ENCODE data around the gene NFATC2IP. TPM values are rescaled to one million over a fixed set of nuclear protein-coding genes. Genes with fewer than 3 reads are reported as not detected.

Gene NFATC2IP
- total RNA-seq, 1 donor from 2014 or later: 11.2 TPM

- Histone ChIP-seq H3K4me3 (no peak overlapping the region), H3K36me3 (peaks cover 70 to 78% of the 10 kb centered on the region in 2 donors), H3K9me3 (no peaks in the 10 kb centered on the region), H3K27ac (no peak overlapping the region), H3K27me3 (no peaks in the 10 kb centered on the region), H3K4me1 (no peaks in the 10 kb centered on the region)
- no peak for DNase-seq (ENCODE audit: low spot score in 2 of 2)
- intact Hi-C loops (cut with DNase I): no loop called here
- peak in 2 of 3 experiments; percentile 22 to 25 for TF ChIP-seq CTCF (IDR thresholded peaks at IDR 0.05)
These were observed 30.8 kb downstream of the NFATC2IP start for GRCh38 chr16:28981517-28981916.

DNA sequence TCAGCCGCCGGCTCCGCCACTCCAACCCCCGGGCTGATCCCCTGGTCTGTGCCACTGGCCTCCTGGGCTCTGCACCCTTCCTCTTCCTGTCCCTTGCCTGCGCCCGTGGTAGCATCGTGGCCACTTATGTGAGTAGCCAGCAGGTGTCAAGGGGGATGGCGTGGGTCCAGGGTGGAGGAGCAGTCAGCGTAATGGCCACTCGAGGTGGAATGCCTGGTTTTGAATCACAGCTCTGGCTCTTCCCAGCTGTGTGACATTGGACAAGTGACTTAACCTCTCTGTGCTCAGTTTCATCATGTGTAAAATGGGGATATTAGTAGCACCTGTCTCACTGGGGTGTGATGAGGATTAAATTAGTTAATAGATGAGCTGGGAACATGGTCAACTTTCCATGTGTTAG lies 31.7 kb downstream of the NFATC2IP start:
- no peak overlapping the region for H3K4me3 ChIP-seq

GRCh38 chr16:28982949-28983348 lies 32.2 kb downstream of the NFATC2IP start:
- H3K4me1 ChIP-seq: no peaks in the 10 kb centered on the region
- TF ChIP-seq CTCF (IDR thresholded peaks at IDR 0.05): no peak
- H3K4me3 ChIP-seq: no peak overlapping the region
- H3K27ac ChIP-seq: no peak overlapping the region
- no peak for DNase-seq (ENCODE audit: low spot score in 2 of 2)
- intact Hi-C loops (cut with DNase I): no loop called here
- peaks cover 78 to 87% of the 10 kb centered on the region in 2 donors for H3K36me3 ChIP-seq
- no peaks in the 10 kb centered on the region for H3K27me3 ChIP-seq
- no peaks in the 10 kb centered on the region for H3K9me3 ChIP-seq

More for the DNA sequence above, 31.7 kb downstream of the NFATC2IP start:
- Histone ChIP-seq H3K27ac (no peak overlapping the region), H3K27me3 (no peaks in the 10 kb centered on the region), H3K9me3 (no peaks in the 10 kb centered on the region), H3K4me1 (no peaks in the 10 kb centered on the region), H3K36me3 (peaks cover 79 to 87% of the 10 kb centered on the region in 2 donors)
- TF ChIP-seq CTCF (IDR thresholded peaks at IDR 0.05): no peak
- intact Hi-C loops (cut with DNase I): no loop called here
- no peak for DNase-seq (ENCODE audit: low spot score in 2 of 2)

- H3K36me3 ChIP-seq: peaks cover 73 to 83% of the 10 kb centered on the region in 2 donors
- no peak for TF ChIP-seq CTCF (IDR thresholded peaks at IDR 0.05)
- H3K27ac ChIP-seq: no peak overlapping the region
- H3K4me1 ChIP-seq: no peaks in the 10 kb centered on the region
- H3K27me3 ChIP-seq: no peaks in the 10 kb centered on the region
- H3K4me3 ChIP-seq: no peak overlapping the region
- intact Hi-C loops (cut with DNase I): no loop called here
- no peak for DNase-seq (ENCODE audit: low spot score in 2 of 2)
- H3K9me3 ChIP-seq: no peaks in the 10 kb centered on the region
These were observed 32.9 kb downstream of the NFATC2IP start for GRCh38 chr16:28983644-28984043.

DNA sequence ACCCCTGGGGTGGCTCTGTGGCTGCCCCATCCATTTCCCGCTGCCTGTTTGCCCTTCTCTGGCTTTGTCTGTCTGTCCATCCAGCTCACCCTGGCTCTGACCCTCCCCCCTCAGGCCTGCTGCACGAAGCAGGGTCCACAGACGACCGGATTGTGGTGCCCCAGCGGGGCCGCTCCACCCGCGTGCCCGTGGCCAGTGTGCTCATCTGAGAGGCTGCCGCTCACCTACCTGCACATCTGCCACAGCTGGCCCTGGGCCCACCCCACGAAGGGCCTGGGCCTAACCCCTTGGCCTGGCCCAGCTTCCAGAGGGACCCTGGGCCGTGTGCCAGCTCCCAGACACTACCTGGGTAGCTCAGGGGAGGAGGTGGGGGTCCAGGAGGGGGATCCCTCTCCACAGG lies 33.4 kb downstream of the NFATC2IP start:
- intact Hi-C loops (cut with DNase I): no loop called here
- no peak for DNase-seq (ENCODE audit: low spot score in 2 of 2)
- no peak for TF ChIP-seq CTCF (IDR thresholded peaks at IDR 0.05)
- Histone ChIP-seq H3K36me3 (peaks cover 73 to 80% of the 10 kb centered on the region in 2 donors), H3K27me3 (no peaks in the 10 kb centered on the region), H3K4me3 (no peak overlapping the region), H3K9me3 (no peaks in the 10 kb centered on the region), H3K4me1 (no peaks in the 10 kb centered on the region), H3K27ac (no peak overlapping the region)

DNA sequence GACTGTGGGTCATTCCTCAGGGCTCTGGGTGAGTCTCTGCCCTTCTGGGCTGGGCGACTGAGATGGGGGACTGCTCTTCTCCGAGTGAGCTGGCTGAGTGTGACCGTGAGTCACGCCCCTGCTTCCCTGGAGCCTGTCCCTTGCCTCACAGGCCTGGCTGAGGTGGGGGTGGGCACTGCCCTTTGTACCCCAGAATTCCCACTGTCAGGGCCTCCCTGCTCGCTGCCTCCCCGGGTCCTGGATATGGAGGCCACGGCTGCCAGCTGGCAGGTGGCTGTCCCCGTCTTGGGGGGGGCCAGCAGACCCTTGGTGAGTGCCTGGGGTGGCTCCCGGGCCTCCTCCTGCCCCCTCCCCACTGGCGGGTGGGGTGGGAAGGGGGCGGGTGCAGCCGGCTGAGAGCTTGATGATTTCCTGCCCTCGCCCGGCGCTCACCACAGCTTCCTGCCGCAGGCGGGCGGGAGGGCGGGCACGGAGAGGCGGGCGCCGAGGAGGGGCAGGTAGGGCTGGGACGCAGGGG lies 33.9 kb downstream of the NFATC2IP start, which contains the start of gene LAT:
Gene LAT (plus strand): TSS at position 434 of the 517 bp plus-strand sequence. CDS start 366 bp downstream, outside the sequence.
- H3K4me1 ChIP-seq: no peaks in the 10 kb centered on the region
- H3K4me3 ChIP-seq: peak within 1 kb of the TSS in 1 of 2 donors; percentile 36
- intact Hi-C loops (cut with DNase I): no loop called here
- H3K27ac ChIP-seq: no peak within 1 kb of the TSS
- TF ChIP-seq CTCF (IDR thresholded peaks at IDR 0.05): no peak
- H3K36me3 ChIP-seq: peaks cover 73 to 74% of the 10 kb centered on the region in 2 donors
- H3K27me3 ChIP-seq: no peaks in the 10 kb centered on the region
- DNase-seq (ENCODE audit: low spot score in 2 of 2): no peak
- no peaks in the 10 kb centered on the region for H3K9me3 ChIP-seq
